HepG2 (cell line): ENCODE results near the gene ACSS1. TPM values are rescaled to one million over a fixed set of nuclear protein-coding genes. Genes with fewer than 3 reads are reported as not detected.
A peak's percentile ranks its signal among the peaks of the same experiment; 100 is the strongest.

Experiments
- ATAC-seq: fragments of 200-7000 bp; cut with Tn5 transposase; 3 replicates; pipeline ENCODE4 v1.9.1; 2020; ENCODE audit warnings: mild to moderate bottlenecking, moderate library complexity
- BruUV-seq: library from RNA; stranded (reverse); fragments of 400-500 nt; replicated peaks from 2 replicates; lab custom pipeline; 2021; lab: Mats Ljungman, UMichigan
- CTCF ChIA-PET: fragments of 300-600 bp; formaldehyde crosslinking; extraction: SDS; loops from one replicate; lab custom pipeline; 2021; ENCODE audit warnings: low total read pairs, inconsistent platforms, low intra/inter-chr PET ratio; lab: Yijun Ruan, JAX
- POLR2A ChIA-PET: fragments of 350-600 bp; sonication (Branson Sonifier 250); formaldehyde crosslinking; loops from one replicate; lab custom pipeline; 2020; ENCODE audit warnings: antibody characterized with exemption, inconsistent platforms; lab: Yijun Ruan, JAX
- DNase-seq: peaks from one replicate; pipeline ENCODE4 v3.0.0-alpha.2; 2015; ENCODE audit warnings: low spot score
- FAIRE-seq: peaks from 3 replicates; lab custom pipeline; 2011; peaks lifted over from hg19 to GRCh38; lab: Jason Lieb, UNC
- H2AFZ ChIP-seq: one replicate; pipeline ENCODE4 v1.6.1; 2011; ENCODE audit warnings: low read length, inconsistent platforms
- H3K27ac ChIP-seq: fragments of 300-600 bp; 3 replicates; pipeline ENCODE4 v1.8.0; 2011; ENCODE audit warnings: mixed run types, mild to moderate bottlenecking, mixed read lengths, low read length, inconsistent platforms; ENCODE audit not compliant: insufficient read depth; ENCODE audit errors: extremely low read length
- H3K27me3 ChIP-seq, 2 experiments: fragments of 200-600 bp in 1 of 2; 2 replicates in 1 of 2; 3 replicates in 1 of 2; pipeline versions ENCODE4 v1.6.0 to v1.8.0; 2011; ENCODE audit warnings: low read length in 2 of 2, mild to moderate bottlenecking in 2 of 2, moderate library complexity in 2 of 2, inconsistent platforms in 1 of 2; ENCODE audit not compliant: insufficient read depth in 2 of 2, control insufficient read depth in 1 of 2
- H3K36me3 ChIP-seq, 2 experiments: fragments of 200-600 bp in 1 of 2; replicated peaks in 1 of 2; 2 replicates in 1 of 2; 3 replicates in 1 of 2; pipeline versions ENCODE4 v1.5.1 to v1.8.0; 2011; ENCODE audit warnings: low read length in 2 of 2, inconsistent platforms in 1 of 2; ENCODE audit not compliant: insufficient read depth in 2 of 2, control insufficient read depth in 1 of 2
- H3K4me1 ChIP-seq: 2 replicates; pipeline ENCODE4 v1.5.1; 2012; ENCODE audit warnings: low read length, inconsistent platforms; ENCODE audit not compliant: insufficient read depth
- H3K4me2 ChIP-seq: 2 replicates; pipeline ENCODE4 v1.6.0; 2011; ENCODE audit warnings: low read depth, low read length, inconsistent platforms
- H3K4me3 ChIP-seq, 3 experiments: fragments of 200-600 bp in 1 of 3; sonication (generic), shearing (Covaris generic) in 1 of 3; replicated peaks in 1 of 3; 2 replicates each; pipeline ENCODE4 v1.5.1; 2011 to 2016; ENCODE audit warnings: low read length in 3 of 3, inconsistent platforms in 2 of 3, low read depth in 2 of 3, mild to moderate bottlenecking in 2 of 3, control low read depth in 1 of 3, mixed read lengths in 1 of 3; ENCODE audit not compliant: insufficient read depth in 1 of 3
- H3K79me2 ChIP-seq: one replicate; pipeline ENCODE4 v1.6.1; 2011; ENCODE audit warnings: low read length, inconsistent platforms; ENCODE audit not compliant: insufficient read depth
- H3K9ac ChIP-seq: 2 replicates; pipeline ENCODE4 v1.6.0; 2011; ENCODE audit warnings: mild to moderate bottlenecking, low read depth, low read length, inconsistent platforms; ENCODE audit not compliant: insufficient read depth
- H3K9me3 ChIP-seq: 2 replicates; pipeline ENCODE4 v1.5.1; 2012; ENCODE audit warnings: mild to moderate bottlenecking, low read length
- H4K20me1 ChIP-seq: 2 replicates; pipeline ENCODE4 v1.6.0; 2011; ENCODE audit warnings: inconsistent platforms, mild to moderate bottlenecking, low read length, moderate library complexity; ENCODE audit not compliant: insufficient read depth
- CTCF ChIP-seq: sonication (generic); formaldehyde crosslinking; IDR thresholded peaks from 2 replicates; pipeline ENCODE4 v1.5.0; 2020; ENCODE audit warnings: mild to moderate bottlenecking, missing genetic modification reagents, moderate library complexity
- ELF3 ChIP-seq: IDR thresholded peaks from 2 replicates; pipeline ENCODE4 v1.6.1; 2016; ENCODE audit warnings: missing genetic modification reagents, missing compliant biosample characterization
- NR2F1 ChIP-seq, 2 experiments: fragments of 450-650 bp in 1 of 2; formaldehyde crosslinking in 1 of 2; IDR thresholded peaks; 2 replicates each; pipeline versions ENCODE4 v1.5.0 to v1.6.1; 2016 to 2020; ENCODE audit warnings: mild to moderate bottlenecking in 1 of 2, missing compliant biosample characterization in 1 of 2, missing genetic modification reagents in 1 of 2, moderate library complexity in 1 of 2
- PPARG ChIP-seq: conservative IDR thresholded peaks from 2 replicates; pipeline ENCODE4 v1.6.1; 2016; ENCODE audit warnings: missing biosample characterization, missing genetic modification reagents
- RFX3 ChIP-seq: IDR thresholded peaks from 2 replicates; pipeline ENCODE4 v1.6.1; 2016; ENCODE audit warnings: missing biosample characterization, missing genetic modification reagents
- SIN3A ChIP-seq: IDR thresholded peaks from 2 replicates; pipeline ENCODE4 v1.6.1; 2011; ENCODE audit warnings: low read depth, mild to moderate bottlenecking, control low read depth, low read length, borderline replicate concordance
- SMC3 ChIP-seq: IDR thresholded peaks from 2 replicates; pipeline ENCODE4 v1.6.1; 2011; ENCODE audit warnings: low read length, improper control_type of control experiment
- ZKSCAN8 ChIP-seq: IDR thresholded peaks from 2 replicates; pipeline ENCODE4 v1.6.1; 2016; ENCODE audit warnings: borderline replicate concordance, missing genetic modification reagents, missing compliant biosample characterization
- ZNF572 ChIP-seq: sonication (generic); formaldehyde crosslinking; IDR thresholded peaks from 2 replicates; pipeline ENCODE4 v1.5.1; 2020; ENCODE audit warnings: mild to moderate bottlenecking, missing genetic modification reagents
- ZNF839 ChIP-seq: sonication (generic); formaldehyde crosslinking; IDR thresholded peaks from 2 replicates; pipeline ENCODE4 v1.4.0; 2020; ENCODE audit warnings: missing genetic modification reagents, mild to moderate bottlenecking, borderline replicate concordance
- WGBS: methylation state at CpG from one replicate; pipeline ENCODE4 v1.1.6; 2017; ENCODE audit warnings: low lambda C conversion rate; 5-methylcytosine and 5-hydroxymethylcytosine counted together
- in situ Hi-C: cut with HindIII; loops from 2 replicates; pipeline ENCODE4 v1.10.0; 2017; ENCODE audit warnings: low pct_unique_long_range_greater_than_20kb; ENCODE audit not compliant: extremely low pct_ligation_motif_present
- intact Hi-C: fragments of 100-400 bp; cut with micrococcal nuclease; formaldehyde crosslinking; loops from one replicate; pipeline ENCODE4 v1.10.0; 2022; ENCODE audit not compliant: unreplicated experiment
- polyA plus RNA-seq, 8 experiments: library from polyadenylated mRNA; depleted of rRNA in 3 of 8; stranded (reverse) in 7 of 8; unstranded in 1 of 8; fragments of >200 nt; fragmentation: Illumina TruSeq in 4 of 8; extraction: Trizol in 4 of 8; gene quantifications; 2 replicates each; pipeline versions ENCODE4 v1.2.1 to v1.2.3, GENCODE V29; 2011 to 2016; ENCODE audit warnings: low read depth in 4 of 8, missing spikeins in 1 of 8, mixed read lengths in 1 of 8; ENCODE audit not compliant: insufficient read depth in 1 of 8
- total RNA-seq, 5 experiments: library from RNA; depleted of rRNA; stranded (reverse); fragments of >200 nt; fragmentation: Illumina TruSeq; extraction: Trizol; gene quantifications; 2 replicates each; pipeline ENCODE4 v1.2.3, GENCODE V29; 2016; ENCODE audit warnings: low read depth in 1 of 5
- TF ChIP-seq, protein P1 (sequence below): sonication (generic); formaldehyde crosslinking; IDR thresholded peaks from 2 replicates; pipeline ENCODE4 v1.4.0; 2020; ENCODE audit warnings: low read depth, missing genetic modification reagents
- TF ChIP-seq, protein P2 (sequence below): sonication (generic); formaldehyde crosslinking; IDR thresholded peaks from 2 replicates; pipeline ENCODE4 v1.8.1; 2023; ENCODE audit warnings: mild to moderate bottlenecking, moderate library complexity, missing genetic modification reagents
- TF ChIP-seq, protein P3 (sequence below): sonication (generic); formaldehyde crosslinking; IDR thresholded peaks from 2 replicates; pipeline ENCODE4 v1.4.0; 2020; ENCODE audit warnings: missing genetic modification reagents

Gene ACSS1
- total and polyA plus RNA-seq, 2 of the 13 experiments (the other 11 are each of a cell fraction or from before 2014, with no cell fraction given) = 15.2 to 41.6 TPM

GRCh38 chr20:24993337-24994185 is 64.4 kb downstream of the ACSS1 start:
- in situ Hi-C loops (loop anchor here (5.0 to 10.0 kb wide), 2 partner anchors 204 to 301 kb away; partner anchors contain the start of gene ENTPD6), intact Hi-C loops (loop anchor here (1.0 to 10.0 kb wide), 3 partner anchors 39 to 401 kb away; partner anchors contain the start of gene ABHD12)
- Histone ChIP-seq H3K4me3 (peak overlapping the region; percentile 75 to 88 (median 85)), H3K27me3 (peaks cover 1 to 7% of the 10 kb centered on the region in 2 experiments; a peak in 2 of 5 replicates), H3K79me2 (peaks cover 38% of the 10 kb centered on the region), H4K20me1 (no peaks in the 10 kb centered on the region), H3K9ac (peak overlapping the region; percentile 78), H3K4me1 (peaks cover 59% of the 10 kb centered on the region), H3K9me3 (no peaks in the 10 kb centered on the region), H2AFZ (peak overlapping the region; percentile 84), H3K36me3 (no peaks in the 10 kb centered on the region), H3K27ac (peak overlapping the region; percentile 67), H3K4me2 (peak overlapping the region; percentile 97)
- POLR2A ChIA-PET = interaction anchor here (0.7 to 1.9 kb wide), 11 partner anchors 39 to 254 kb away, joined by 3 to 6 read pairs (median 4); partner anchors contain the start of genes ACSS1, ENTPD6 and PYGB
- DNase-seq = peak; percentile 57
- 38% methylated on average over 9 of the region's 9 CpGs for WGBS
- CTCF ChIA-PET = interaction anchor here (1.2 to 6.9 kb wide), 6 partner anchors 71 to 303 kb away, joined by 4 to 138 read pairs (median 24); no protein-coding TSS in a partner anchor
- no TSS peak for BruUV-seq
- no peak for FAIRE-seq
- ATAC-seq = no peak
- TF ChIP-seq CTCF (peak; percentile 39), SMC3 (0 out of 2 replicates have a peak, but pooled peaks have one; percentile 11), NR2F1 (CRISPR knock-in tag; IDR thresholded peaks at IDR 0.05) (0 out of 4 replicates have a peak, but pooled peaks of 1 of the 2 experiments have one; percentile 19), ZKSCAN8 (0 out of 2 replicates have a peak, but pooled peaks have one; percentile 26), ZNF572 (CRISPR knock-in tag) (0 out of 2 replicates have a peak, but pooled peaks have one; percentile 16), PPARG (CRISPR knock-in tag) (0 out of 2 replicates have a peak, but pooled peaks have one; percentile 37), ZNF839 (no peak), SIN3A (0 out of 2 replicates have a peak, but pooled peaks have one; percentile 59), ELF3 (CRISPR knock-in tag) (0 out of 2 replicates have a peak, but pooled peaks have one; percentile 19), RFX3 (CRISPR knock-in tag) (no peak)
- TF ChIP-seq, protein P1, sequence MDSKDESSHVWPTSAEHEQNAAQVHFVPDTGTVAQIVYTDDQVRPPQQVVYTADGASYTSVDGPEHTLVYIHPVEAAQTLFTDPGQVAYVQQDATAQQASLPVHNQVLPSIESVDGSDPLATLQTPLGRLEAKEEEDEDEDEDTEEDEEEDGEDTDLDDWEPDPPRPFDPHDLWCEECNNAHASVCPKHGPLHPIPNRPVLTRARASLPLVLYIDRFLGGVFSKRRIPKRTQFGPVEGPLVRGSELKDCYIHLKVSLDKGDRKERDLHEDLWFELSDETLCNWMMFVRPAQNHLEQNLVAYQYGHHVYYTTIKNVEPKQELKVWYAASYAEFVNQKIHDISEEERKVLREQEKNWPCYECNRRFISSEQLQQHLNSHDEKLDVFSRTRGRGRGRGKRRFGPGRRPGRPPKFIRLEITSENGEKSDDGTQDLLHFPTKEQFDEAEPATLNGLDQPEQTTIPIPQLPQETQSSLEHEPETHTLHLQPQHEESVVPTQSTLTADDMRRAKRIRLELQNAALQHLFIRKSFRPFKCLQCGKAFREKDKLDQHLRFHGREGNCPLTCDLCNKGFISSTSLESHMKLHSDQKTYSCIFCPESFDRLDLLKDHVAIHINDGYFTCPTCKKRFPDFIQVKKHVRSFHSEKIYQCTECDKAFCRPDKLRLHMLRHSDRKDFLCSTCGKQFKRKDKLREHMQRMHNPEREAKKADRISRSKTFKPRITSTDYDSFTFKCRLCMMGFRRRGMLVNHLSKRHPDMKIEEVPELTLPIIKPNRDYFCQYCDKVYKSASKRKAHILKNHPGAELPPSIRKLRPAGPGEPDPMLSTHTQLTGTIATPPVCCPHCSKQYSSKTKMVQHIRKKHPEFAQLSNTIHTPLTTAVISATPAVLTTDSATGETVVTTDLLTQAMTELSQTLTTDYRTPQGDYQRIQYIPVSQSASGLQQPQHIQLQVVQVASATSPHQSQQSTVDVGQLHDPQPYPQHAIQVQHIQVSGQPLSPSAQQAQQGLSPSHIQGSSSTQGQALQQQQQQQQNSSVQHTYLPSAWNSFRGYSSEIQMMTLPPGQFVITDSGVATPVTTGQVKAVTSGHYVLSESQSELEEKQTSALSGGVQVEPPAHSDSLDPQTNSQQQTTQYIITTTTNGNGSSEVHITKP = 0 out of 2 replicates have a peak, but pooled peaks have one; percentile 5
- TF ChIP-seq, protein P2, sequence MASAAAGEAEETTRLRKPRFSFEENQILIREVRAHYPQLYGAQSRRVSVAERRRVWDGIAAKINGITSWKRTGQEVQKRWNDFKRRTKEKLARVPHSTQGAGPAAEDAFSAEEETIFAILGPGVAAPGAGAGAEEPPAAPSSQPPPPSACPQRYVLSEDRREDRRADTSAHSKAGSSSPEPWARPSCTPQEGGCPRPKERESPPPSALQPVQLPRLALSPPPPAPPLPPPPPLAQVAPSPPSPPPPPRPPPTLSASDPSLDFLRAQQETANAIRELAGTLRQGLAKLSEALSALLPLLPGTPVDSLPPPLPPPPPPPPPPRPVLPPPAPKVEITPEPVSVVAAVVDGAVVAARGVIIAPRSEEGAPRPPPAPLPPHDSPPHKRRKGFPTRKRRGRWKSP (CRISPR knock-in tag) = no peak
- TF ChIP-seq, protein P3, sequence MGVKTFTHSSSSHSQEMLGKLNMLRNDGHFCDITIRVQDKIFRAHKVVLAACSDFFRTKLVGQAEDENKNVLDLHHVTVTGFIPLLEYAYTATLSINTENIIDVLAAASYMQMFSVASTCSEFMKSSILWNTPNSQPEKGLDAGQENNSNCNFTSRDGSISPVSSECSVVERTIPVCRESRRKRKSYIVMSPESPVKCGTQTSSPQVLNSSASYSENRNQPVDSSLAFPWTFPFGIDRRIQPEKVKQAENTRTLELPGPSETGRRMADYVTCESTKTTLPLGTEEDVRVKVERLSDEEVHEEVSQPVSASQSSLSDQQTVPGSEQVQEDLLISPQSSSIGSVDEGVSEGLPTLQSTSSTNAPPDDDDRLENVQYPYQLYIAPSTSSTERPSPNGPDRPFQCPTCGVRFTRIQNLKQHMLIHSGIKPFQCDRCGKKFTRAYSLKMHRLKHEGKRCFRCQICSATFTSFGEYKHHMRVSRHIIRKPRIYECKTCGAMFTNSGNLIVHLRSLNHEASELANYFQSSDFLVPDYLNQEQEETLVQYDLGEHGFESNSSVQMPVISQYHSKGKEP = no peak
